GM18526 (cell line): Measurements from ENCODE around the gene RET.

Source experiments
- POLR2A ChIP-seq: IDR thresholded peaks from 3 replicates; pipeline ENCODE4 v1.6.1; 2011; ENCODE audit not compliant: insufficient read length; ENCODE audit errors: extremely low read depth

The RET gene

DNA sequence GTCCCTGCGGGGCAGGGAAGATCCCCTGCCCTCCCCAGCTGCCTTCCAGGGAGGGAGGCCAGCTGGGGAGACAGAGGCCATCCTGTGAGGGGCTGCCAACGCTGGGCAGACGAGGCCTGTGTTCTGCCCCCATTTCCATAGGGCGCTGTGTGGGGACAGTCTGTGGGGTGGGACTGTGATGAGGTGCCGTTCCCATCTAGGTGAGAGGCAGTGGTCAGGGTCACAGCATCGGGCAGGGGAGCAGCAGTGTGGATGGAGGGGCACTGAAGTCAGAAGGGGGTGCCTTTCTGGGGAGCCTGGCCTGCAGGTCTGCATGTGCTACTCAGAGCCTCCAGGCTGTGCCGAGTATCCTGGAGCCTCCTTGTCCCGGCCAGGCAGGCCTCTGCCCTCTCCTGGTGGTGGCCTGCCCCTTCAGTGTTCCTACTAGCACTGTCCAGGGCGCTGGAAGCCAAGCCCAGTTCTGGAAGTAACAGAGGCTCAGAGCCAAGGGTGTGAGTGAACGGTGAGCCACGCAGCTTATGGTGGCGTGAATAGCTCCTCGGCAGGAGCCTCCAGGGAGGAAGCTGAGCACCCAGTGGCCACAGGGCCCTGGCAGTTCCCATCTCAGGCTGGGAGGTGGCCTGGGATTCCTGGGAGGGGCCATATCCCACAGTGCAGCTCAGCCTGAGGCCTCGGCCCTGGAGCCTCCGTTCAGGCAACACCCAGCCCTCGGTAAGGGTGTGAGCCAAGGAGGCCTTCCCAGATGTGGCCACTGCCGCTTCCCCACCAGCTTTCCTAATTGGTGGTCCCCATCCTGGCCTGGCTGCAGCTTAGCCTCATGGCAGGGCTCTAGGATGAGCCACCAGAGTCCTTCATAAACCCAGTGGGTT is 38.1 kb downstream of the RET start:
- TF ChIP-seq POLR2A = no peak

DNA sequence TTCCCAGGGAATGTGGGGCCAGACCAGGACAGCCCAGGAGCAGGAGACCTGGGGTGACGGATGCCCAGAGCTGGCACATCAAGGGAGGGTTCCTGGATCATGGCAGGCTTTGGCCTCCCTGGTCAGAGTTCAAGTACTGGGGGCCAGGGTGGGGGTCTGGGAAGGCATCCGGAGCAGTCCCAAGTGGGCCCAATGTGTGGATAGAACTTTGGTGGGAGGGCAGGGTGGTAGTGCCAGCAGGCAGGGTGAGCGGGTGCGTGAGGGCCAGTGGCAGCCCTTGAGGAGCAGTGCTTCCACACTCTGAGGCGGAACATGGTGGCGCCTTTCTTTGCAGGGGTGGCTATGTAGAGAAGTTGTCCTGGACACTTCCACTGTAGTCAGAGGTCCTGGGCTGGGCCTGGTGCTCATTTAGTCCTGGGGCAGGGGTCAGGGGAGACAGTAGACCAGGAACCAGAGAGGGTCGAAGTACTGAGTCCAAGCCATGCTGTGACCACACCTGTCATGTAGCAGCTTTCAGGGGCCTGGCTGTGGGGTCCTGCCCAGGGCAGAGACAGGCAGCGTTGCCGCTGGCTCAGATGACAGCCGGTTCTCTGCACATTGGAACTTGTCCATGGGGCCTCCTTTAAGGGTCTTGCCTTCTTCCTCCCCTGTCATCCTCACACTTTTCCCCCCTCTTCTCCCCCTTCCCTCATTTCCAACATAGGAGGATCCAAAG is 39.2 kb downstream of the RET start:
- no peak for TF ChIP-seq POLR2A

DNA sequence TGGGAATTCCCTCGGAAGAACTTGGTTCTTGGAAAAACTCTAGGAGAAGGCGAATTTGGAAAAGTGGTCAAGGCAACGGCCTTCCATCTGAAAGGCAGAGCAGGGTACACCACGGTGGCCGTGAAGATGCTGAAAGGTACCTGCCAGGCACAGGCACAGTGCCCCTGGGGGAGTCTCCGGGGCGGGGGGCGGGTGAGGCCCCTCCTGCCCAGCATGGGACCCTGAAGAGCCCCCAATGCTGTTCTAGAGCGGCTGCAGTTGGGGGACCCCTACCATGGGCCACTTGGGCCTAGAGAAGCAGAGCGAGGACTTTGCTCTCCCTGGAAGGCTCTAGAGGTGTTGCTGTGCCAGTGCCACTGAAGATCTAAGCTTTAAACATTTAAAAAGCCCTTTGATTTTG is 39.7 kb downstream of the RET start:
- no peak for TF ChIP-seq POLR2A

DNA sequence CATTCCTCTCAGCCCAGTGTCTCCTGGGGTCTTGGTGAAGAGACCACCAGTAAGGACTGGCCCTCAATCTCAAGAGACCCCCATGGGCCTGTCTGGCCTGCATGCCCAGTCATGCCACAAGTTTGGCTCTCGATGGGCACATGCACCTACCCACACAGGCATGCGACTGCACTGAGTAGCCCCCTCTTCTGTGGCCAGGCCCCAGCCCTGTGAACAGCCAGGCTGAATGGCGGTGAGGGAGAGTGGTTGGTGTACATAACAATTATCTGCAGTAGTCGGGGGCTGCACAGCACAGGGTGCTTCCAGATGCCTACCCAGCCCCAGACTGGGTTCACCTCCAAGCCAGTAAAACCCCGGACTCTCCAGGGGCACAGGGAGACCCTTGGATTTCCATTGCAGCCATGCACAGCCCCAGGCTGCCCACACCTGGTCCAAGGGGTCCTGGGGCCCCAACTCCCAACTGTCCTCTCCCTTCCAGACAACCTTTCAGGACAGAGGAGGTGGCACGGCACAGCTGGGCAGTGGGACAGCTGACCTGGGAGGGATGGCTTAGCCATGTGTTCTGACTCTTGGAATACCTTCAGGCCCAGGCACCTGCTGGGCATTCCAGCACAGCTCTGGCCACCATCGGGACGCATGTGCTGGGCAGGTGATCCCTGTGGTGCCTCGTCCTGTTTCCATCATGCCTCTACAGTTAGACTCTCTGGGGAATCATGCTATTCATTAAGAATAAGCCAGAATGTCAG is 40.3 kb downstream of the RET start:
- TF ChIP-seq POLR2A = no peak

DNA sequence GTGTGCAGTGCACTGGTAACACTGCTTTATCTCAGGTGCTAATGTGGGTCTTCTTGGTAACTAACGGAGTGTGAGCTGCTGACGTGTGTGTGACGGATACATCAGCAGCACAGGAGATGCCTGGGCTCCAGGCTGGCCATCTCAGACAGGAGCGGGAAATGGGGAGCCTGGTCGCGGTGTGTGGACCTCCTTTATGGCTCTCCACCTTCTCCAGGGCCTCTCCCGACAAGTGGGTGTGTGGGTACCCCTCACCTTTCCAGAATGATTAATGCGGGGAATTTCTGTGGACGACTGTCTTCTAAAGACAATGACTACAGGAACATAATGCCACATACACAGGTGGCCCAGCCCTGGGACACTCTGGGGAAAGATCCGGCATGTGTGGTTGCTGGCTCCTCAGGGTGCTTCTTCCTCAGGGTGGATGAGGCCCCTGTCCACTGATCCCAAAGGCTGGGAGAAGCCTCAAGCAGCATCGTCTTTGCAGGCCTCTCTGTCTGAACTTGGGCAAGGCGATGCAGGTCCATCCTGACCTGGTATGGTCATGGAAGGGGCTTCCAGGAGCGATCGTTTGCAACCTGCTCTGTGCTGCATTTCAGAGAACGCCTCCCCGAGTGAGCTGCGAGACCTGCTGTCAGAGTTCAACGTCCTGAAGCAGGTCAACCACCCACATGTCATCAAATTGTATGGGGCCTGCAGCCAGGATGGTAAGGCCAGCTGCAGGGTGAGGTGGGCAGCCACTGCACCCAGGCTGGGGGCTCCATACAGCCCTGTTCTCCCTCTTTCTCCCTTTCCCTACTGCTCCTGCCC is 41.1 kb downstream of the RET start:
- TF ChIP-seq POLR2A = no peak

DNA sequence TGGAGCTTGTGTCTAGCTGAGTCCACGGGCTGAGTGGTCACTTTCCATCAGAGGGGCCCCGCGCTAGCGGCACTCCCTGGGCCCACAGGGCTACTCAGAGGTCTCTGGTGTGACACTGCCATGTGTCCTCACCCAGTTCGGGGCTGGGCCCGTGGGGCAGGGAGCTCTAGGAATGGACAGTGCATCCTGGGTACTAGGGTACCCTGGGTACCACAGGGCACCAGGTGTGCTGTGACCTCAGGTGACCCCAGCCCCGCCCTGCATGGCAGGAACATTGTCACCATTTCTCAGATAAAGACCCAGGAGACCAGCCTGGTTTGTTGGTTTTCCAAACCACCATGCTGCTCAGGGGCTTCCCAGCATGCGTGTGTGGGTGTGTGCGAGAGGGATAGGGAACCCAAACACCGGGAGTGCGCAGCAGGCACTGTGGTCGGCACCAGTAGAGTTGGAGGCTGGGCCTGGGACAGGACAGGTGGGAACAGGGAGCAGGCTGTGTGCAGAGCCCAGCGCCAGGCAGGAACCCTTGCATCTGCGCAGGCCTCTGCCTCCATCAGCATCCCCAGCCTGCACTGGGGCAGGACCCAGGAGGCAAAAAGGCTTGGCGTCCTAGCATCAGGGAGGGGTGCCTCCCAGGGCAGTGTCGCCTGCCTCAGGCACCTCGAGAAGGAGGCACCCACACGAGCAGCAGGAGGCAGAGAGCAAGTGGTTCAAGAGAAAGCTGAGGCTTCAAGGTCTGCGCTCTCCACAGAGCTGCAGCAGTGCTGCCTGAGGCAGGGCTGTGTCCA is 42.0 kb downstream of the RET start:
- no peak for TF ChIP-seq POLR2A

DNA sequence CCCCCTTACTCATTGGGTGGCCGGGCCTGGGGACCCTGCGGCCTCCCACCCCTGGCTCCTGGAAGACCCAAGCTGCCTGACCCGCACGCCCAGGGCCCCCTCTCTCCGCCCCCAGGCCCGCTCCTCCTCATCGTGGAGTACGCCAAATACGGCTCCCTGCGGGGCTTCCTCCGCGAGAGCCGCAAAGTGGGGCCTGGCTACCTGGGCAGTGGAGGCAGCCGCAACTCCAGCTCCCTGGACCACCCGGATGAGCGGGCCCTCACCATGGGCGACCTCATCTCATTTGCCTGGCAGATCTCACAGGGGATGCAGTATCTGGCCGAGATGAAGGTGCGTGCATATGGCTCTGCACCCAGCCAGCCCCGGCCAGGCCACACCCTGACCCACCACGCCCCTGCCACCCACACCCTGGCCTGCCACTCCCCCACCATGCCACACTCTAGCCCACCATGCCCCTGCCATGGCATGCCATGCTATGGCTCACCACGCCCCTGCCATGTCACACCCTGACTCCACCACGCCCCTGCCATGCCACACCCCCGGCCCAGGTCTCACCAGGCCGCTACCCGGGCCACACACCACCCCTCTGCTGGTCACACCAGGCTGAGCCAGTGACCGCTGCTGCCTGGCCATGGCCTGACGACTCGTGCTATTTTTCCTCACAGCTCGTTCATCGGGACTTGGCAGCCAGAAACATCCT is 42.7 kb downstream of the RET start:
- TF ChIP-seq POLR2A = no peak

DNA sequence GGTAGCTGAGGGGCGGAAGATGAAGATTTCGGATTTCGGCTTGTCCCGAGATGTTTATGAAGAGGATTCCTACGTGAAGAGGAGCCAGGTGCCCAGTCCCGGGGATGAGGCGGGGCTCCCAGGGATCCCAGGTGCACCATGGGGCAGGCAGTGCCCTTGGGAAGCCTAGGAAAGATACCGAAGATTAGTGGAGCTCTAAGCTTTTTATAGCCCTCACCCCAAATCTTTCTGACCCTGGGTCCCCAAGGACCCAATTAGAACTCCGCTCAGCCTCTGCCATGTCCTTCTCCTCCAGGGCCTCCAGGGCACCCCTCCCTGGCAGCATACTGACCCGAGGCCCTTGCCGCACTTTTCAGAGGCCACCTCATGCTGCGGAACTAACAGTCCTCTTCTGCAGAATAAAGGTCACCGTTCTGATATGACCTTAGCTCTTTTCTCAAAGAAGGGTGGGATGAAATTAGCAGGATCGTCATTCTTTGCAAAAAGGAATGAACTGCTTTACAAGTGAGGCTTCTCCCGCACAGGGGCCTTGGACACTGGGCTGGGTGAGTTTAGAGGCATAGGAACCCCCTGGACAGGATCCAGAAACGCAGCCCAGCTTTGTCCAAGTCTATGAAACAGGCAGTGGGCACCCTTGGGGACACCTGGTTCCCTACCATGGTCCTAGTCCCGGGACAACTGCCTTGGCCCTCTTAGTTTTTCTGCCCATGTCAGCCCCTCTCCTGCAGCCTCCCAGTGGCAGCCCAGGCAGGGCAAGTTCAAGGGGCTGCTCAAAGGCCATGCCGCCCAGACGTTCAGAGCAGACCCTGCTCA is 43.5 kb downstream of the RET start:
- TF ChIP-seq POLR2A = no peak

DNA sequence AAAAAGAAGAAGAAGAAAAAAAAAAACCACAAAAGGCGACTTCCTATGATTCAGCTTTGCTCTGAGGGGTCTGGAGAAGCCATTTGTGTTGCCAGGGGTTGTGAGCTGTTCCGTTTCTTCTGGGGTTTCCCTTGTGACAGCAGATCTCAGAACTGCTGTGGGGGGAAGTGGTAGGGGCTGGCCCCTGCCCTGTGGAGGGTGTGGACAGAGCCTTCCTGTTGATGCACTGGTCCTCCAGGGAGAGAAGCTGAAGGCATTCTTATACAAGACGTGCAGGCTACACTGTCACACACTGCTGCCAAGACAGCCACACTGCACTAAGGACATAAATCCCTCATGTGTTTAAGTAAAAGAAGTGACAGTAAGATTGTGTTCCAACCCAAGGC is 44.1 kb downstream of the RET start:
- TF ChIP-seq POLR2A = no peak

DNA sequence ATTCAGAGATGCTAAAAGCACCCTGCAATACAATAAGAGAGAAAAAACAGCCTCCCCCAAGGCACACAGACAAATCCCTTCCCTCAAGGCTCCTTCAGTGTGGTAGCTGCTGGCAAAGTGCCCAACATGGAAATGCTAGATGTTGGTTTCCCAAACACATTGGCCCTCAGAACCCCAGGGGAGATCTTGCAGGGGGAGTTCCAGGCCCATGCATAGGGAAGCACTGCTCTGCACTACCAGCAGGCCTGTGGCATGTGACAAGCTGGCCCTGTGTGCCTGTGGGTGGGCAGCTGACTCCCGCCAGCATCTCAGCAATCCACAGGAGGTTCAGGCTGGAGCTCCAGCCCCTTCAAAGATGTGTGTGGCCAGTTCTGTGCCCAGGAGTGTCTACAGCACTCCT is 44.6 kb downstream of the RET start:
- TF ChIP-seq POLR2A = no peak

DNA sequence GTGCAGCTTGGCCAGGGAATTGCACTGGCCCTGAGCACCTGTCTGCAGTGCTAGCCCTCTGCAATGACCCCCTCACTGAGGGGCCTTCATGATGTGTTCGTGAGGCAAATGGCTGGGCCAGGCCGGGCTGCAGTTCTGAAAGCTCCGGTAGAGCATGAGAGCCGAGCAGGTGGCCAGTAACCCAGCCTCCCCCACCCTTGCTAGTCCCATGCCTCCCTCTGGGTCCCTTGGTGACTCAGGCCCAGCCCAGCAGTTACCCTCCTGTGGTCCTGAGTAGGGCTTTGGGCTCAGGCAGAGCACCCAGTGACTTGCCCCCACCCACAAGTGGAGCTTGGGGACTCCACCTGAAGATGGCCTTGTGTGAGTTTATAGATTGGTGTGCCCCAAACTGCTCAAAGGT is 45.2 kb downstream of the RET start:
- no peak for TF ChIP-seq POLR2A

DNA sequence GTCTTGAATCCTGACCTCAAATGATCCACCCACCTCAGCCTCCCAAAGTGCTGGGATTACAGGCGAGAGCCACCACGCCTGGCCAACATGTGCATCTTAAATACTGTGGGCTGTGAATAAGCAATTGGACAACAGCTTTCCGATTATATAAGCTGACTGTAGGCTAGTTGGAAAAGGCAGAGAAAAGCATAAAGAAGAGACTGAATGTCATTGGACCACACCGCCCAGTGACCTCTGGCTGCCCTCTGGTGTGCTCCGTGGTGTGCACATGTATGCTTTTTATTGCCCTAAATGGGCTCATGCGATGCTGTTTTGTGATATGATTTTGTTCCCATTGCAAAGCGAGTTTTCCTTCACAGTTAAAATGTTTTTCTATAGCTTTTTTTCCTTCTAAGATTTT is 46.0 kb downstream of the RET start:
- no peak for TF ChIP-seq POLR2A
